Measurements from ENCODE around the gene MBD3L3. TPM values are rescaled to one million over a fixed set of nuclear protein-coding genes. Genes with fewer than 3 reads are reported as not detected.
"Not testable (repeated sequence)": the region's sequence is repeated elsewhere in the genome, so short reads cannot be mapped to it uniquely, and the experiment has no call there.

Gene MBD3L3
- total RNA-seq, 1 experiment from 2014 or later, result 9.0 TPM

DNA sequence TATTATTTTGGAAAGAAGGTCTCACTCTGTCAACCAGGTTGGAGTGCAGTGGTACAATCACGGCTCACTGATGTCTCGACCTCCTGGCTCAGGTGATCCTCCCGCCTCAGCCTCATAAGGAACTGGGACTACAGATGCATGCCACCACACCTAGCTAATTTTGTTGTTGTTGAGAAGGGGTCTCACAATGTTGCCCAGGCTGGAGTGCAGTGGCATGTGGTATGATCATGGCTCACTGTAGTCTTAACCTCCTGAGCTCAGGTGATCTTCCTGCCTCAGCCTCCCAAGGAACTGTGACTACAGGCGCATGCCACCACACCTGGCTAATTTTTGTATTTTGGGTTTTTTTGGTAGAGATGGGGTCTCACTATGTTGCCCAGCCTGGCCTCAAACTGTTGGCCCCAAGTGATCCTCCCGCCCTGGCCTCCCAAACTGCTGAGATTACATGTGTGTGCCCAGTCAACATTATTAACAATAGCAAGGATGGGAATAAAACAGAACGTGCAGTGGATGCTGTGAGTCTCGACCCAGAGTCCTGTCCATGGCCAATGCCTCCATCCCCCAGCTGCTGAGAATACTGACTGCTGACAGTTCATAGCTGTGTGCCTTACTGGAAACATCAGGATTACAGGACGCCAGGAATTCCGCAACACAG, 5.4 kb upstream of the MBD3L3 start:
- DNase-seq (ENCODE audit: low spot score), result no peak
- Histone ChIP-seq H3K27me3 (replicated peaks; ENCODE audit: insufficient read depth, low read depth, low read length, poor library complexity) (no peaks in the 10 kb centered on the region), H3K36me3 (ENCODE audit: insufficient read depth, low read length, poor library complexity, severe bottlenecking) (no peaks in the 10 kb centered on the region), H3K9me3 (ENCODE audit: low read depth, low read length, poor library complexity, severe bottlenecking) (no peaks in the 10 kb centered on the region), H3K27ac (ENCODE audit: low read depth, low read length, poor library complexity, severe bottlenecking) (no peak overlapping the region), H3K4me3 (ENCODE audit: low read depth, low read length, poor library complexity, severe bottlenecking) (no peak overlapping the region), H3K4me1 (ENCODE audit: insufficient read depth, low read length, poor library complexity, severe bottlenecking) (no peaks in the 10 kb centered on the region)
- ChIA-PET POLR2A (ENCODE audit: low non-redundant PET) (no interaction called here), CTCF (no interaction called here)
- no peak for TF ChIP-seq EZH2 (IDR thresholded peaks at IDR 0.05; ENCODE audit: borderline replicate concordance, low read depth, low read length, poor library complexity, severe bottlenecking)
- TF ChIP-seq, protein P1, sequence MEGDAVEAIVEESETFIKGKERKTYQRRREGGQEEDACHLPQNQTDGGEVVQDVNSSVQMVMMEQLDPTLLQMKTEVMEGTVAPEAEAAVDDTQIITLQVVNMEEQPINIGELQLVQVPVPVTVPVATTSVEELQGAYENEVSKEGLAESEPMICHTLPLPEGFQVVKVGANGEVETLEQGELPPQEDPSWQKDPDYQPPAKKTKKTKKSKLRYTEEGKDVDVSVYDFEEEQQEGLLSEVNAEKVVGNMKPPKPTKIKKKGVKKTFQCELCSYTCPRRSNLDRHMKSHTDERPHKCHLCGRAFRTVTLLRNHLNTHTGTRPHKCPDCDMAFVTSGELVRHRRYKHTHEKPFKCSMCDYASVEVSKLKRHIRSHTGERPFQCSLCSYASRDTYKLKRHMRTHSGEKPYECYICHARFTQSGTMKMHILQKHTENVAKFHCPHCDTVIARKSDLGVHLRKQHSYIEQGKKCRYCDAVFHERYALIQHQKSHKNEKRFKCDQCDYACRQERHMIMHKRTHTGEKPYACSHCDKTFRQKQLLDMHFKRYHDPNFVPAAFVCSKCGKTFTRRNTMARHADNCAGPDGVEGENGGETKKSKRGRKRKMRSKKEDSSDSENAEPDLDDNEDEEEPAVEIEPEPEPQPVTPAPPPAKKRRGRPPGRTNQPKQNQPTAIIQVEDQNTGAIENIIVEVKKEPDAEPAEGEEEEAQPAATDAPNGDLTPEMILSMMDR (conservative IDR thresholded peaks at IDR 0.05; ENCODE audit: low read depth, low read length), result no peak
- intact Hi-C loops (cut with micrococcal nuclease; ENCODE audit: unreplicated experiment), result no loop called here
- no TSS peak for BruUV-seq (replicated peaks)

DNA sequence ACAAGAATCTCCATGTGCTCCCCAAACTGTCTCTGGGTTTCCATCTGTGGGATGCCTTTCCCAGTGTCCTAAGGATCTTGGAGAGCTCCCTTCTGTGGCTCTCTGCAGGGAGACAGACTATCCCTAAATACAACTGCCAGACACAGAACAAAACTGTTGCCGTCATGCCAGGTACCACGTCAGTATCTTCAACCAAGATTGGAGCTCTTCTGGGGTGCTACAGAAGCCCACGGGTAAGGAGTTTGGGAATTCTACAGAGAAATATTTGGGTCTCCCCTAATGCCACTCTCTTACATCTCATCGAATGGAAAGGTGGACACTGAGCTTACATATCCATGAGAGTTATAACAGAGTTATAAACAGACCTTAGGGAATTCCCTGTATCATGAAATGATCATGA, 4.9 kb upstream of the MBD3L3 start:
- Histone ChIP-seq H3K4me1 (ENCODE audit: insufficient read depth, low read length, poor library complexity, severe bottlenecking) (no peaks in the 10 kb centered on the region), H3K9me3 (ENCODE audit: low read depth, low read length, poor library complexity, severe bottlenecking) (no peaks in the 10 kb centered on the region), H3K4me3 (ENCODE audit: low read depth, low read length, poor library complexity, severe bottlenecking) (no peak overlapping the region), H3K27me3 (replicated peaks; ENCODE audit: insufficient read depth, low read depth, low read length, poor library complexity) (no peaks in the 10 kb centered on the region), H3K27ac (ENCODE audit: low read depth, low read length, poor library complexity, severe bottlenecking) (no peak overlapping the region), H3K36me3 (ENCODE audit: insufficient read depth, low read length, poor library complexity, severe bottlenecking) (no peaks in the 10 kb centered on the region)
- POLR2A ChIA-PET (ENCODE audit: low non-redundant PET), result no interaction called here
- intact Hi-C loops (cut with micrococcal nuclease; ENCODE audit: unreplicated experiment), result no loop called here
- TF ChIP-seq, protein P1 (conservative IDR thresholded peaks at IDR 0.05; ENCODE audit: low read depth, low read length), result no peak
- CTCF ChIA-PET, result no interaction called here
- no TSS peak for BruUV-seq (replicated peaks)
- DNase-seq (ENCODE audit: low spot score), result no peak

DNA sequence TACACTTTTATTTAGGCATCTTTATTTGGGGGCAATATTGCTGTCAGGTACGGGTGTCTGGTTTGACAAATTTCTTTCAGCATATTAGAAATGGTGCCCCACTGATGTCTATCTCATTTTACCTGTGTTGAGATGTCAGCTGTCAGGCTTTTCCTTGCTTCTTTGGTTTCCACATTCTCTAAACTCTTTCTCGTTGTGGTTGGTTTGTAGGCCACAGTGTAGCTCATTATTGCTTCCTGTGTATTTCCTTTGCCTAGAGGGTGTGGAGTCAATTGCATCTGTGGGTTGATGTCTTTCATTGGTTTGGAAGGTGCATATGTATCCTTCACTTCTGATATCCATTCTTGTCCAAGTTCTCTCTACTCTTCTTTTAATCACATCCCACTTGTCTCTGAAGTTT, 1.5 kb upstream of the MBD3L3 start:
- H3K9me3 ChIP-seq (ENCODE audit: low read depth, low read length, poor library complexity, severe bottlenecking); H3K4me3 ChIP-seq (ENCODE audit: low read depth, low read length, poor library complexity, severe bottlenecking); intact Hi-C loops (cut with micrococcal nuclease; ENCODE audit: unreplicated experiment); H3K27ac ChIP-seq (ENCODE audit: low read depth, low read length, poor library complexity, severe bottlenecking); H3K4me1 ChIP-seq (ENCODE audit: insufficient read depth, low read length, poor library complexity, severe bottlenecking); POLR2A ChIA-PET (ENCODE audit: low non-redundant PET); DNase-seq (ENCODE audit: low spot score); CTCF ChIA-PET; H3K27me3 ChIP-seq (replicated peaks; ENCODE audit: insufficient read depth, low read depth, low read length, poor library complexity); BruUV-seq (replicated peaks); H3K36me3 ChIP-seq (ENCODE audit: insufficient read depth, low read length, poor library complexity, severe bottlenecking): not testable (repeated sequence)

DNA sequence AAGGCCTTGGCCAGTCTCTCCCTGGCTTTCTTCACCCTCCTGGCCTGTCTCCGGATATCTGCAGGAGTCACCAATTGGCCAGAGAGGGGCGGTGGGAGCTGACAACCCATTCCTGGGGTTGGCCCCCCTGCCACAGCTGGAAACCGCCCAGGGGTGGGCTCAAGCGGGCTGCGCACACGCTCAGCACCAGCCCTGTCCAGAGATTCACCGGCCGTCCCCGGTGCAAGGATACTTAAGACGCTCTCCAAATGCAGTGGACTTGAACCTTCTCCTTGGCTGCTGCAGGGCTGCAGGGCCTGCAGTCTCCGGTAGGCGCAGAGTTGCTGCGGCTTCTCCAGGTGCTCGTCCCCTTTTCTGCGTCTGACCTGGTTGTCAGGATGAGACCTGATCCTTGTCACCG, 2.1 kb downstream of the MBD3L3 start:
- H3K4me3 ChIP-seq (ENCODE audit: low read depth, low read length, poor library complexity, severe bottlenecking); POLR2A ChIA-PET (ENCODE audit: low non-redundant PET); intact Hi-C loops (cut with micrococcal nuclease; ENCODE audit: unreplicated experiment); DNase-seq (ENCODE audit: low spot score); BruUV-seq (replicated peaks); H3K27ac ChIP-seq (ENCODE audit: low read depth, low read length, poor library complexity, severe bottlenecking); H3K27me3 ChIP-seq (replicated peaks; ENCODE audit: insufficient read depth, low read depth, low read length, poor library complexity); CTCF ChIA-PET; H3K4me1 ChIP-seq (ENCODE audit: insufficient read depth, low read length, poor library complexity, severe bottlenecking); H3K9me3 ChIP-seq (ENCODE audit: low read depth, low read length, poor library complexity, severe bottlenecking); H3K36me3 ChIP-seq (ENCODE audit: insufficient read depth, low read length, poor library complexity, severe bottlenecking): not testable (repeated sequence)

DNA sequence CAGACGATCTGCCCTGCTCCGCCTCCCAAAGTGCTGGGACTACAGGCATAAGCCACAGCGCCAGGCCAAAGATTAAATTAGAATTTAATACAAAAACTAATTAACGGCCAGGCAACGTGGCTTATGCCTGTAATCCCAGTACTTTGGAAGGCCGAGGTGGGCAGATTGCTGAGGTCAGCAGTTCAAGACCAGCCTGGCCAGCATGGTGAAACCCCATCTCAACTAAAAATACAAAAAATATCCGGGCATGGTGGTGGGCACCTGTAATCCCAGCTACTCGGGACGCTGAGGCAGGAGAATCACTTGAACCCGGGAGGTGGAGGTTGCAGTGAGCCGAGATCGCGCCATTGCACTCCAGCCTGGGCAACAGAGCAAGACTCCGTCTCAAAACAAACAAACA, 2.8 kb downstream of the MBD3L3 start:
- H3K36me3 ChIP-seq (ENCODE audit: insufficient read depth, low read length, poor library complexity, severe bottlenecking); intact Hi-C loops (cut with micrococcal nuclease; ENCODE audit: unreplicated experiment); CTCF ChIA-PET; BruUV-seq (replicated peaks); H3K27ac ChIP-seq (ENCODE audit: low read depth, low read length, poor library complexity, severe bottlenecking); POLR2A ChIA-PET (ENCODE audit: low non-redundant PET); H3K4me1 ChIP-seq (ENCODE audit: insufficient read depth, low read length, poor library complexity, severe bottlenecking); H3K9me3 ChIP-seq (ENCODE audit: low read depth, low read length, poor library complexity, severe bottlenecking); DNase-seq (ENCODE audit: low spot score); H3K27me3 ChIP-seq (replicated peaks; ENCODE audit: insufficient read depth, low read depth, low read length, poor library complexity); H3K4me3 ChIP-seq (ENCODE audit: low read depth, low read length, poor library complexity, severe bottlenecking): not testable (repeated sequence)

DNA sequence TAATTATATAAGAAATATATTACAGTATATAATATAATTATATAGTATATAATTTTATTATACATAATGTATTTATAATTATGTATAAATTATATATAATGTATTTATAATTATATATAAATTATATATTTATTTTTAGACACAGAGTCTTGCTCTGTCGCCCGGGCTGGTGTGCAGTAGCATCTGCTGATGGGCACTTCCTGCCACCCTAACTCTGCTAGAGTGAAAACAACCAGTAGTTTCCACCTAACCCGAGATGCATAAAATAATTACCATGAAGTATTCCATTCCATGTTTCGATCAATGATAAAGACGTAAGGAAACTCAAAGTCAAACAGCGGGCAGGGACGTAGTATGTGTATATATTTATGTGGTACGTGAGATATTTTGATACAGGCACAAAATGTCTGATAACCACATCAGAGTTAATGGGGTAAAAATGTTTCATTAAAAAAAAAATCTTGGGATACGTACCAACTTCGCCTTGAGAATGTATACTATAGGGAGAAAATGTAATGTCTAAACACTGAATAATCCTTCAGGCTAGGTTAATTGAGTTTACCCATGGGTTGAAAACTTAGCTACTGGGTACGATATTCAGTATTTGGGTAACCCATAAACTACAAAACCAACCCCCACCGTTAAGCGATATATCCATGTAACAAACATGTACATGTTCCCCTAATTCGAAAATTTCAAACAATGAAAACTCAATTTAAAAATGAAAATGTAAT, 3.7 kb downstream of the MBD3L3 start:
- POLR2A ChIA-PET (ENCODE audit: low non-redundant PET); H3K4me3 ChIP-seq (ENCODE audit: low read depth, low read length, poor library complexity, severe bottlenecking); H3K27ac ChIP-seq (ENCODE audit: low read depth, low read length, poor library complexity, severe bottlenecking); CTCF ChIA-PET; H3K4me1 ChIP-seq (ENCODE audit: insufficient read depth, low read length, poor library complexity, severe bottlenecking); H3K9me3 ChIP-seq (ENCODE audit: low read depth, low read length, poor library complexity, severe bottlenecking); H3K36me3 ChIP-seq (ENCODE audit: insufficient read depth, low read length, poor library complexity, severe bottlenecking); BruUV-seq (replicated peaks); DNase-seq (ENCODE audit: low spot score); intact Hi-C loops (cut with micrococcal nuclease; ENCODE audit: unreplicated experiment); H3K27me3 ChIP-seq (replicated peaks; ENCODE audit: insufficient read depth, low read depth, low read length, poor library complexity): not testable (repeated sequence)

Measured in A673 (cell line).